ENCODE data around the gene PUS10.
A peak's percentile ranks its signal among the peaks of the same experiment; 100 is the strongest.

The PUS10 gene

DNA sequence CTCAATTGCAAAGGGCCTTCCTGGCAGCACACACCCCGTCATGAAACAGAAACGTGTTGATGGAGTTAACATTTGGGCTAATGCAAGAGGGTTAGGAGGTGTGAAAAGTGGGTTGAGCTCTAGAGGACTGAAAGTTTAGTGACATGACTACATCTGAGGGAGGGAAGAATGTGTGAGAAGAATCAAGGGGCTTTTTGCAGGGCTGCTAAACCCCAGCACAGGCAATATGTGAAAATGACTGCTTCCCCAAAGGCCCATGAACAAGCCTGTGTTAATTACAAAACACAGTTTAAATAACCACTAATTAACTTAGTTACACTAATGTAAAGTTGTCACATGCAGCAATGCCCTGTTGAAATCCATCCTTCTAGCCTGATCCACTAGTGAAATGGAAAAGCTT, 63.9 kb downstream of the PUS10 start:
- no peak for TF ChIP-seq CTCF (IDR thresholded peaks at IDR 0.05; ENCODE audit: insufficient read depth, low read depth, low read length, missing control alignments)
- no peak overlapping the region for H3K4me3 ChIP-seq (ENCODE audit: low read length)
- no peak for DNase-seq (ENCODE audit: low read depth)

GRCh38 chr2:60948926-60949579, 69.0 kb downstream of the PUS10 start:
- no peak for TF ChIP-seq CTCF (IDR thresholded peaks at IDR 0.05; ENCODE audit: insufficient read depth, low read depth, low read length, missing control alignments)
- DNase-seq (ENCODE audit: low read depth), result peak; percentile 93
- no peak overlapping the region for H3K4me3 ChIP-seq (ENCODE audit: low read length)

DNA sequence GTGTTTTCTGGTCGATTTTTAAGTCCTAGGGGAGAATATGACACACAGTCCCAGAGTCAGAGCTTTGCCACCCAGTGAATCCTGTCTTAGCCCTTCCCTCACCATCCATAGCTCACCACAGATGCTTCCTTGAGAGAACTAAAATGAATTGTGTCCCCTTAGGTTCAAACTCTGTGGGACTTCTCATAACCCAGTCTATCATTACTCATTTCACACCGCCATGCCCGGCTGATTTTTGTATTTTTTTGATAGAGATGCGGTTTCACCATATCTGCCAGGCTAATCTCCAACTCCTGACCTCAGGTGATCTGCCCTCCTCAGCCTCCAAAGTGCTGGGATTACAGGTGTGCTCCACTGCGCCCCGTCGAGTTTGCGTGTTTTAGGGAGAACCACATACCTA, 69.9 kb downstream of the PUS10 start:
- H3K4me3 ChIP-seq (ENCODE audit: low read length), result no peak overlapping the region
- no peak for TF ChIP-seq CTCF (IDR thresholded peaks at IDR 0.05; ENCODE audit: insufficient read depth, low read depth, low read length, missing control alignments)
- no peak for DNase-seq (ENCODE audit: low read depth)

- DNase-seq (ENCODE audit: low read depth), result no peak
- no peak for TF ChIP-seq CTCF (IDR thresholded peaks at IDR 0.05; ENCODE audit: insufficient read depth, low read depth, low read length, missing control alignments)
- H3K4me3 ChIP-seq (ENCODE audit: low read length), result no peak overlapping the region
Observed at GRCh38 chr2:60947056-60947455, 71.0 kb downstream of the PUS10 start.

GRCh38 chr2:60945341-60945740, 72.7 kb downstream of the PUS10 start:
- DNase-seq (ENCODE audit: low read depth), result no peak
- no peak for TF ChIP-seq CTCF (IDR thresholded peaks at IDR 0.05; ENCODE audit: insufficient read depth, low read depth, low read length, missing control alignments)
- no peak overlapping the region for H3K4me3 ChIP-seq (ENCODE audit: low read length)

DNA sequence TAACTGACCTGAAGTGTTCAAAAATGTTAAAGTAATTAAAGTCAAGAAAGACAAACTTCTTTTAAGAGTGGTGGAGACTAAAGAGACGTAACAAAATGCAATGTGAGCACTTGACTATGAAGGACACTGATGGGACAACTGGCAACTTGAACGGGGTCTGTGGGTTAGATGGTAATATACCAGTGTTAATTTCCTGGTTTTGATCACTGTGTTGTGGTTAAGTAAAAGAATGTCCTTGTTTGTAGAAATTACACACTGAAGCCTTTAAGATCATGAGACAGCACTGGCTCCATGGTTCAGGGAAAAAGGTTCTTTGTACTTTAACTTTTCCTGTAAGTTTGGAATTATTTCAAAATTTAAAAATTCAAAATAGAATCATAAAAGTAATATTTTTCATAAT, 78.4 kb downstream of the PUS10 start:
- no peak for TF ChIP-seq CTCF (IDR thresholded peaks at IDR 0.05; ENCODE audit: insufficient read depth, low read depth, low read length, missing control alignments)
- no peak overlapping the region for H3K4me3 ChIP-seq (ENCODE audit: low read length)
- no peak for DNase-seq (ENCODE audit: low read depth)

GRCh38 chr2:60938301-60938700, 79.8 kb downstream of the PUS10 start:
- DNase-seq (ENCODE audit: low read depth), result no peak
- no peak overlapping the region for H3K4me3 ChIP-seq (ENCODE audit: low read length)
- no peak for TF ChIP-seq CTCF (IDR thresholded peaks at IDR 0.05; ENCODE audit: insufficient read depth, low read depth, low read length, missing control alignments)
